GM21717 (cell line): ENCODE measurements around the gene MYCN.
"Not testable (repeated sequence)": the region's sequence is repeated elsewhere in the genome, so short reads cannot be mapped to it uniquely, and the experiment has no call there.

Experiments used
- ATAC-seq: cut with Tn5 transposase; IDR thresholded peaks from one replicate; pipeline ENCODE4 v1.9.1; 2021; ENCODE audit warnings: mild to moderate bottlenecking, moderate library complexity; ENCODE audit not compliant: unreplicated experiment

Gene MYCN

DNA sequence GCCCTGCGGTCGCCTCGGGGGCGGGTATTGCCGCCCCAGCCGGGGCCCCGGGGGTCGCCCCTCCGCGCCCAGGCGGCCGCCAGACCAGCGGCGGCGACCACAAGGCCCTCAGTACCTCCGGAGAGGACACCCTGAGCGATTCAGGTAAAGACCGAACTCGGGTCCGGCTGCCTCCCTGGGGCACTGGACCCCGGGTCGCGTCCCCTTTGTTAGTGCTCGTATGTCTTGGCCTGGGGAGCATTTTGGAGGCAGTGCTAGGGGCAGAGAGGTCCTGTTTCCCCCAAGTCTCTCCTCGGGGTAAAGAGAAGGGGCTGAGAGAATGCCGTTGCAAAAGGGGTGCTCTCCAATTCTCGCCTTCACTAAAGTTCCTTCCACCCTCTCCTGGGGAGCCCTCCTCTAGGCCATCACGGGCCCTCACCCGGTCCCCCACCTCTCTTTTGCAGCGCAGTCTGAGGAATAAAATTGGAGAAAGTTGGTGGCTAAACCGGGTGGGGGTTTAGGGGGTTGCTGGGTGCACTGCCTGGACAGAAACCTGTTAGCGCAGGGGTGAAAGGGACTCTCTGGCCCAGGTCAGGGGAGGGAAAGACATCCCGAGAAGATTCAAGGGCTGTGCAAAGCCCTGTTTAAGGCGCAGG is 2.5 kb downstream of the MYCN start:
- no peak for ATAC-seq

DNA sequence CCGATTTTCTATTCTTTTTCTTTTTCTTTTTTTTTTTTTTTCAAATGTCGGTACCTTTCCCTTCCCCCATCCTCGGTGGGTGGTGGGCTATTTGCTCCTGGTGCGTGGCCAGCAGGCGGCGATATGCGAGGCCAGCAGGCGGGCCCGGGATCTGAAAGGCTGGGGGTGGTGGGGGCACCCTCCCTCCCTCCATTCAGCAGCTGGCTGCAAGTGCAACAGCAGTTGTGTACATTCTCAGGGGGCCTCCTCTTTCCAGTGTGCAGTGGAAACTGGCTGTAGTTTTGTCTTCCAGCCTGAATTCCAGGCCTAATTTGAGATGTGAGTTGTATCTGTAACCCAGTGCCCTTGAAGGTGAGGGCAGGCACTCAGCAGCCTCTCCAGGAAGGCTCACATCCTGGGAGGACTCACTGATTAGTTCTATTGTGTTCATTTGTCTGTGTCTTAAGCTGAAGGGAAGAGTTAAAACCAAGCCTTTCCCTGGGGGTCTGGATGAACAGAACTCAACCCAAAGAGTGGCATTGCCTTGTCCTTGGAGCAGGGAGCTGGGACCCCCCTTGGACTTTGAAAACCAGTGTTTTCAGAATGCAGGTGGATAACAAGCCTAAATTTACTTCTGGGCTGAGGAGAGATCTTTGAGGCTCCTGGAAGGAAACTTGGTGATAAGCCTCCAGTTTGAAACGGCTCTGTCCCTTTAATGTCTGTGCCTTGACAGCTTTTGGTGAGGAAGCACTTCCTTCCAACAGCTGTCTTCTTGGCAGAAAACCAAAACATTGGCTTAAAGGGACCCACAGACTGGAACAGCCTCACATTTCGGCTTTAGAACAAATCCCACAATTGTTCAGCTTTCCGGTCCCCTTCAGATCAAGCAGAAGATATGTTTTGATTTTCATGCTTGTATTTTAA is 3.3 kb downstream of the MYCN start:
- ATAC-seq, result no peak

GRCh38 chr2:15944325-15945017 is 4.1 kb downstream of the MYCN start:
- no peak for ATAC-seq

GRCh38 chr2:15945909-15946705 is 5.8 kb downstream of the MYCN start:
- no peak for ATAC-seq

- no peak for ATAC-seq
Measured at GRCh38 chr2:15946983-15947382, 6.6 kb downstream of the MYCN start.

GRCh38 chr2:15947431-15947830 is 7.1 kb downstream of the MYCN start:
- no peak for ATAC-seq

- no peak for ATAC-seq
Measured at GRCh38 chr2:15948704-15948957, 8.3 kb downstream of the MYCN start.

GRCh38 chr2:15949126-15949525 is 8.8 kb downstream of the MYCN start:
- no peak for ATAC-seq

DNA sequence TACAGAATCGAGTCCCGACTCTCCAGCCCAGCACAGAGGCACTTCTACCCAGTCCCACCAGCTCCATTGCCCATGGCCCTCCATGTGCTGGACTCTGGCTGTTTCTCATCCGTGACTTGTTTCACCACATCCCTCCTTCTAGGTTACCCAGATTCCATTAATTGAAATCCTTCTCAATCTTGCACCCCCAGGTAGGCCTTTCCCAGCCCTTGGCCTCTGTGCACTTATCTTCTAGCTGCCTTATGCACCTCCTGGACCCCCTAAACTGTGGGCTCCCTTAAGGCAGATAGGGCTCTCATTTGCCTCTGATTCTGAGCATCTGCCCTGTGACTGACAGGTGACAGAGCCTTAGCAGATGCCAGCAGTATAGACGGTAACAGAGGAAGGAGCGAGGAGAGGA is 9.2 kb downstream of the MYCN start:
- ATAC-seq, result no peak

GRCh38 chr2:15950088-15950952 is 10.0 kb downstream of the MYCN start:
- no peak for ATAC-seq

GRCh38 chr2:15951936-15952335 is 11.6 kb downstream of the MYCN start:
- not testable (repeated sequence) for ATAC-seq

- no peak for ATAC-seq
Measured at GRCh38 chr2:15952451-15953146, 12.2 kb downstream of the MYCN start.

GRCh38 chr2:15953147-15953630 is 12.8 kb downstream of the MYCN start:
- ATAC-seq, result no peak

DNA sequence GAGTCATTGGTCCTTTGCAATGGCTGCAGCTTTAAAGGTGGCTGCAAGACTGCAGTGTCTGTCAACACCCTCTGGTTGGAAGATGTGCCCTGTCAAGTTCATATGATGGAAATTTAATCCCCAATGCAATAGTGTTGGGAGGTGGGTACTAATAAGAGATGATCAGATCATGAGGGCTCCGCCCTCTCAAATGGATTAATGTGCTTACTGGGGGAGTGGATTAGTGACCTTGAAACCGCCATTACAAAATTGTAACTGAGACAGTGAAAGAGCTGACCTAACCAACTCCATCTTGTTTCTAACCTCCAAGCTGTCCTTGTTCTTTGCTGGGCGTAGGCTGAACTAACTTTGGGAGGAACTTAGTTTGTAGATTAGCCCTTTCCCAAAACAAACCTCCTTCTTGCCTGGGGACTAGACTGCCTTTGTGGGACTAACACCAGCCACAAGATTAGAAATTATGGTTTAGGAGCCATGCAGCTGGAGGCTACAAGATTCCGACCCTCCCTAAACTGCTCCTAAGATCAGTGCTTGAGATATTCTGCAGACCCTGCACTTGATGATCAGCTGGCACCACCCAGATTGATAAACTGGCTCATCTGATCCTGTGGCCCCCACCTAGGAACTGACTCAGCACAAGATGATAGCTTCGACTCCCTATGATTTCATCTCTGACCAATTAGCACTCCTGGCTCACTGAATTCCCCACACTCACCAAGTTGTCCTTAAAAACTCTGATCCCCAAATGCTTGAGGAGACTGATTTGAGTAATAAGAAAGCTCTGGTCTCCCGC is 13.7 kb downstream of the MYCN start:
- no peak for ATAC-seq

DNA sequence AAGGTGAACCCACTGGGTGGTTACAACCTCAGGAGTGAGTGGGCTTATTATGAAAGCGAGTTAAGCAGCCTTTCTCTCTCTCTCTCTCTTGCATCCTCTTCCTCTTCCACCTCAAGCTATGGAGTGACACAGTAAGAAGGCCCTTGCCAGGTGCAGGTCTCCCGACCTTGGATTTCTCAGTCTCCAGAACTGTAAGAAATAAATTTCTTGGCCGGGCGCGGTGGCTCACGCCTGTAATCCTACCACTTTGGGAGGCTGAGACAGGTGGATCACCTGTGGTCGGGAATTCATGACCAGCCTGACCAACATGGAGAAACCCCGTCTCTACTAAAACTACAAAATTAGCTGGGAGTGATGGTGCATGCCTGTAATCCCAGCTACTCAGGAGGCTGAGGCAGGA is 14.4 kb downstream of the MYCN start:
- ATAC-seq, result no peak

DNA sequence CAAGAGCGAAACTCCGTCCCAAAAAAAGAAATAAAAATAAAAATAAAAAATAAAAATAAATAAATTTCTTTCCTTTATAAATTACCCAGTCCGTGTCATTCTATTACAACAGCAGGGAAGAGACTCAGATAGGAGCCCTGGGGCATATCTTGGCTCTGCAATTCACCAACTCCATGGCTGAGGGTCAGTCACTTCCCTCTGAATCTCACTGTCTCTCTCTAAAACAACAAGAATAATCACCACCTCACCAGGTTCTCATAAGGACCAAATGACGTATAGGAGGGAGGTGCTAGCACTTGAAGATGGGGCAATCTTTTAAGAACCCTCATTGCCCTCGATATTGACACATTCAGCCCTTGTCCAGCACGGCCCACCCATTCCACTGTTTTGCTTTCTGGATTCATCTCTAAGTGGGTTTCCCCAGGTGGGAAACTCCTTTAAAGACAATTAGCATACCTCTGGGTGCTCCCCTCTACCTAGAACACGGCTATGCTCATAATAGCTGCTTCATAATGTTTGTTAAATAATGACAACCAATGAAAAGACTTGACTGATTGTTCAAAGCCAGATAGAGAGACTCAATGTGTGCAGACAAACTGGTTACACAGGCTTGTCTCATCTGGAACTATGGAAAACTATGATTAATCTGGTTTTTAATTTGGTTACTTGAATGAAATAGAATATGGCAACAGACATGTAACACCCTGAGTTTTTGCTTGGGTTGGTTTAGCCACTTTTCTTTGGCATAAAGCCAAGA is 15.1 kb downstream of the MYCN start:
- no peak for ATAC-seq

DNA sequence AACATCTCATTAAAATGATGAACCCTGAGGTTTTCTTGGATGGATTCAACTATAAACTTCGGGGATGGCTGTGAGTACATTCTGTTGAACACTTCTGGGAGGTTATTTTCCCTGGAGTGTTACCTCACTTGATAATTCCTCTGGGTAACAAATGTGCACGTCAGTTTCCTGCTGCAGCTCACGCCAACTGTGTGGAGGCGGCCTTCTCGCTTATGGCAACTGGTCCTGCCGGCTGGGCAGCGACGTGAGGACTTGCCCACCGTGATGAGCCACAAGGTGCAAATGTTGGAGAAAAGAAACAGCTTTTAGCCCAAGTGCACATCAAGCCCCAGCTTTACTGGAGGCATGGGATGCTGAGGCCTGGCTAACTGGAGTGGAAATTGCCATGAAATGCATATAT is 15.9 kb downstream of the MYCN start:
- ATAC-seq, result no peak
